PC-3 (cell line): Measurements from ENCODE around the gene CCDC122. TPM values are rescaled to one million over a fixed set of nuclear protein-coding genes. Genes with fewer than 3 reads are reported as not detected.

Experiments
- ATAC-seq: fragments of 200-7000 bp; cut with Tn5 transposase; 2 replicates; pipeline ENCODE4 v1.9.1; 2020; ENCODE audit warnings: mild to moderate bottlenecking, moderate library complexity
- BruUV-seq: library from RNA; stranded (reverse); fragments of 400-500 nt; replicated peaks from 2 replicates; lab custom pipeline; 2021; lab: Mats Ljungman, UMichigan
- CTCF ChIA-PET: fragments of 300-600 bp; sonication (Branson Sonifier 250); formaldehyde crosslinking; loops from one replicate; lab custom pipeline; 2022; ENCODE audit warnings: antibody characterized with exemption; lab: Charles Lee
- POLR2A ChIA-PET: fragments of 300-600 bp; sonication (Branson Sonifier 250); formaldehyde crosslinking; loops from one replicate; lab custom pipeline; 2022; ENCODE audit warnings: antibody characterized with exemption; ENCODE audit not compliant: unreplicated experiment; lab: Charles Lee
- DNase-seq: peaks from one replicate; pipeline ENCODE4 v3.0.0-alpha.2; 2015
- H2AFZ ChIP-seq: fragments of 300-600 bp; sonication (generic); 2 replicates; pipeline ENCODE4 v1.6.0; 2016; ENCODE audit warnings: antibody characterized with exemption, low read length
- H3F3A ChIP-seq: fragments of 300-600 bp; sonication (generic); one replicate; pipeline ENCODE4 v1.6.0; 2017; ENCODE audit warnings: antibody characterized with exemption, low read length, control low read depth, mild to moderate bottlenecking; ENCODE audit not compliant: unreplicated experiment
- H3K27ac ChIP-seq: fragments of 300-600 bp; sonication (generic); 2 replicates; pipeline ENCODE4 v1.5.1; 2016; ENCODE audit warnings: mild to moderate bottlenecking, low read length
- H3K27me3 ChIP-seq: fragments of 300-600 bp; sonication (generic); 2 replicates; pipeline ENCODE4 v1.6.1; 2016; ENCODE audit warnings: low read length, mixed read lengths
- H3K36me3 ChIP-seq: fragments of 300-600 bp; sonication (generic); 2 replicates; pipeline ENCODE4 v1.6.1; 2016; ENCODE audit warnings: low read depth, mixed run types, low read length, mixed read lengths
- H3K4me1 ChIP-seq: fragments of 300-600 bp; sonication (generic); 2 replicates; pipeline ENCODE4 v1.5.1; 2016; ENCODE audit warnings: low read length; ENCODE audit not compliant: insufficient read depth
- H3K4me2 ChIP-seq: fragments of 300-600 bp; sonication (generic); 2 replicates; pipeline ENCODE4 v1.6.0; 2016; ENCODE audit warnings: low read length
- H3K4me3 ChIP-seq: fragments of 300-600 bp; sonication (generic); 2 replicates; pipeline ENCODE4 v1.5.1; 2016; ENCODE audit warnings: mild to moderate bottlenecking, low read length, mixed read lengths
- H3K79me2 ChIP-seq: fragments of 300-600 bp; sonication (generic); 2 replicates; pipeline ENCODE4 v1.6.1; 2017; ENCODE audit warnings: low read length, mixed read lengths
- H3K9ac ChIP-seq: fragments of 300-600 bp; sonication (generic); 2 replicates; pipeline ENCODE4 v1.6.0; 2016; ENCODE audit warnings: mild to moderate bottlenecking, low read length
- H3K9me2 ChIP-seq: fragments of 300-600 bp; sonication (generic); replicated peaks from 2 replicates; pipeline ENCODE4 v1.6.1; 2016; ENCODE audit warnings: mixed run types, low read length, mixed read lengths
- H3K9me3 ChIP-seq: fragments of 300-600 bp; sonication (generic); 2 replicates; pipeline ENCODE4 v1.6.1; 2016; ENCODE audit warnings: low read length, mixed read lengths
- H4K20me1 ChIP-seq: fragments of 300-600 bp; sonication (generic); 2 replicates; pipeline ENCODE4 v1.6.1; 2016; ENCODE audit warnings: low read length, mixed read lengths
- CTCF ChIP-seq: fragments of 300-600 bp; sonication (generic); conservative IDR thresholded peaks from 2 replicates; pipeline ENCODE4 v1.5.1; 2017; ENCODE audit warnings: antibody characterized with exemption, low read depth, mild to moderate bottlenecking, low read length
- EZH2 ChIP-seq: fragments of 300-600 bp; sonication (generic); IDR thresholded peaks from one replicate; pipeline ENCODE4 v1.6.1; 2017; ENCODE audit warnings: antibody characterized with exemption, mild to moderate bottlenecking, low read length; ENCODE audit not compliant: unreplicated experiment
- EZH2phosphoT487 ChIP-seq: fragments of 300-600 bp; sonication (generic); IDR thresholded peaks from 2 replicates; pipeline ENCODE4 v1.6.1; 2018; ENCODE audit warnings: mild to moderate bottlenecking, antibody characterized with exemption, low read length, borderline replicate concordance
- intact Hi-C: fragments of 100-400 bp; cut with micrococcal nuclease; formaldehyde crosslinking; loops from 2 replicates; pipeline ENCODE4 v1.9.0; 2023
- total RNA-seq: library from RNA; depleted of rRNA; stranded (reverse); fragments of >200 nt; gene quantifications from 2 replicates; pipeline ENCODE4 v1.2.3, GENCODE V29; 2014

CCDC122 gene
- total RNA-seq, 1 experiment from 2014 or later, result 4.6 TPM

GRCh38 chr13:43920965-43921674, 41.6 kb upstream of the CCDC122 start:
- no peak for TF ChIP-seq CTCF
- no peak for TF ChIP-seq EZH2
- no peak for TF ChIP-seq EZH2phosphoT487
- intact Hi-C loops, result no loop called here

GRCh38 chr13:43918636-43919035, 39.1 kb upstream of the CCDC122 start:
- intact Hi-C loops, result loop anchor here (10.0 kb wide), 1 partner anchor 206 kb away; no protein-coding TSS in a partner anchor
- no peak for ATAC-seq
- H4K20me1 ChIP-seq, result no peaks in the 10 kb centered on the region
- no peak for TF ChIP-seq CTCF
- TF ChIP-seq EZH2, result no peak
- no peak for TF ChIP-seq EZH2phosphoT487
- no peaks in the 10 kb centered on the region for H3K9me3 ChIP-seq
- no peak for DNase-seq
- H3K4me2 ChIP-seq, result no peak overlapping the region
- H3K36me3 ChIP-seq, result no peaks in the 10 kb centered on the region
- H3K9ac ChIP-seq, result no peak overlapping the region
- no peaks in the 10 kb centered on the region for H3K27me3 ChIP-seq
- no peak overlapping the region for H3K27ac ChIP-seq
- BruUV-seq, result no TSS peak
- CTCF ChIA-PET, result no interaction called here
- H3F3A ChIP-seq, result no peaks in the 10 kb centered on the region
- no peak overlapping the region for H3K4me3 ChIP-seq
- no peaks in the 10 kb centered on the region for H3K79me2 ChIP-seq
- H3K9me2 ChIP-seq, result no peaks in the 10 kb centered on the region
- H3K4me1 ChIP-seq, result no peaks in the 10 kb centered on the region
- POLR2A ChIA-PET, result no interaction called here
- 0 out of 2 replicates have a peak overlapping the region, but pooled peaks have one; percentile 10 for H2AFZ ChIP-seq

More at GRCh38 chr13:43920965-43921674, 41.6 kb upstream of the CCDC122 start:
- Histone ChIP-seq H3K4me2 (no peak overlapping the region), H3K4me3 (no peak overlapping the region), H3K4me1 (no peaks in the 10 kb centered on the region), H4K20me1 (no peaks in the 10 kb centered on the region), H3K79me2 (no peaks in the 10 kb centered on the region), H3K36me3 (no peaks in the 10 kb centered on the region), H2AFZ (no peak overlapping the region), H3K9me3 (no peaks in the 10 kb centered on the region), H3F3A (no peaks in the 10 kb centered on the region), H3K27ac (no peak overlapping the region), H3K27me3 (no peaks in the 10 kb centered on the region), H3K9me2 (no peaks in the 10 kb centered on the region), H3K9ac (no peak overlapping the region)
- ATAC-seq, result no peak
- no peak for DNase-seq
- BruUV-seq, result no TSS peak
- CTCF ChIA-PET, result no interaction called here
- POLR2A ChIA-PET, result interaction anchor here (0.6 kb wide), 1 partner anchor 583 kb away, joined by 4 read pairs; no protein-coding TSS in a partner anchor

- H3K36me3 ChIP-seq, result no peaks in the 10 kb centered on the region
- no peaks in the 10 kb centered on the region for H3K79me2 ChIP-seq
- TF ChIP-seq EZH2phosphoT487, result no peak
- no peak for TF ChIP-seq EZH2
- no peak for TF ChIP-seq CTCF
- DNase-seq, result no peak
- no peak overlapping the region for H3K4me2 ChIP-seq
- ChIA-PET POLR2A (no interaction called here), CTCF (no interaction called here)
- no peaks in the 10 kb centered on the region for H3K9me3 ChIP-seq
- no peak overlapping the region for H2AFZ ChIP-seq
- ATAC-seq, result no peak
- no peaks in the 10 kb centered on the region for H3F3A ChIP-seq
- no peak overlapping the region for H3K9ac ChIP-seq
- no peaks in the 10 kb centered on the region for H3K9me2 ChIP-seq
- no TSS peak for BruUV-seq
- intact Hi-C loops, result loop anchor here (10.0 kb wide), 1 partner anchor 208 kb away; no protein-coding TSS in a partner anchor
- no peaks in the 10 kb centered on the region for H4K20me1 ChIP-seq
- H3K27ac ChIP-seq, result no peak overlapping the region
- no peaks in the 10 kb centered on the region for H3K4me1 ChIP-seq
- H3K4me3 ChIP-seq, result no peak overlapping the region
- H3K27me3 ChIP-seq, result no peaks in the 10 kb centered on the region
Observed at GRCh38 chr13:43916828-43917227, 37.3 kb upstream of the CCDC122 start.
